Mesendoderm (in vitro differentiated cells): ENCODE results near the gene HDAC11.

Experiments
- DNase-seq: peaks from one replicate; pipeline ENCODE4 v3.0.0; 2013
- H2AK5ac ChIP-seq: 2 replicates; pipeline ENCODE4 v1.6.1; 2013; ENCODE audit warnings: low read length, inconsistent platforms
- H2BK120ac ChIP-seq: 2 replicates; pipeline ENCODE4 v1.6.1; 2013; ENCODE audit warnings: low read depth, mild to moderate bottlenecking, low read length, moderate library complexity, mixed read lengths
- H2BK15ac ChIP-seq: replicated peaks from 2 replicates; pipeline ENCODE4 v1.6.1; 2013; ENCODE audit warnings: low read depth, mild to moderate bottlenecking, moderate library complexity
- H2BK5ac ChIP-seq: 2 replicates; pipeline ENCODE4 v1.6.1; 2013; ENCODE audit warnings: low read length, inconsistent platforms
- H3K18ac ChIP-seq: 2 replicates; pipeline ENCODE4 v1.6.1; 2013; ENCODE audit warnings: mild to moderate bottlenecking, low read length, mixed read lengths
- H3K23ac ChIP-seq: one replicate; pipeline ENCODE4 v1.6.1; 2013; ENCODE audit warnings: low read length
- H3K27ac ChIP-seq: 2 replicates; pipeline ENCODE4 v1.5.1; 2013; ENCODE audit warnings: low read depth, mild to moderate bottlenecking, inconsistent platforms, low read length, moderate library complexity
- H3K27me3 ChIP-seq: 2 replicates; pipeline ENCODE4 v1.6.1; 2013; ENCODE audit warnings: low read length, control low read depth, mild to moderate bottlenecking, inconsistent platforms; ENCODE audit not compliant: insufficient read depth, poor library complexity
- H3K36me3 ChIP-seq: 2 replicates; pipeline ENCODE4 v1.6.1; 2013; ENCODE audit warnings: low read length, inconsistent platforms; ENCODE audit not compliant: control insufficient read depth, insufficient read depth
- H3K4ac ChIP-seq: one replicate; pipeline ENCODE4 v1.6.1; 2013; ENCODE audit warnings: low read depth, mild to moderate bottlenecking, low read length, moderate library complexity
- H3K4me1 ChIP-seq: 2 replicates; pipeline ENCODE4 v1.6.1; 2013; ENCODE audit warnings: low read depth, low read length, inconsistent platforms; ENCODE audit not compliant: control insufficient read depth
- H3K4me2 ChIP-seq: 2 replicates; pipeline ENCODE4 v1.6.1; 2013; ENCODE audit warnings: low read length
- H3K4me3 ChIP-seq: 2 replicates; pipeline ENCODE4 v1.5.1; 2013; ENCODE audit warnings: mild to moderate bottlenecking, low read length
- H3K56ac ChIP-seq: one replicate; pipeline ENCODE4 v1.6.1; 2013; ENCODE audit warnings: low read length
- H3K79me1 ChIP-seq: 2 replicates; pipeline ENCODE4 v1.6.1; 2013; ENCODE audit warnings: low read length, inconsistent platforms
- H3K79me2 ChIP-seq: 2 replicates; pipeline ENCODE4 v1.6.1; 2013; ENCODE audit warnings: mild to moderate bottlenecking, low read length; ENCODE audit not compliant: control insufficient read depth, insufficient read depth
- H3K9ac ChIP-seq: 2 replicates; pipeline ENCODE4 v1.6.1; 2013; ENCODE audit warnings: low read length, inconsistent platforms
- H4K5ac ChIP-seq: one replicate; pipeline ENCODE4 v1.6.1; 2013; ENCODE audit warnings: low read length
- H4K8ac ChIP-seq: one replicate; pipeline ENCODE4 v1.6.1; 2013; ENCODE audit warnings: low read depth, mild to moderate bottlenecking, control low read depth, low read length, moderate library complexity
- WGBS: extraction: QIAGEN DNeasy Blood & Tissue Kit; methylation state at CpG from one replicate; pipeline ENCODE4 v1.1.7; 2013; ENCODE audit warnings: low lambda C conversion rate, missing lambda C conversion rate; ENCODE audit not compliant: insufficient coverage; ENCODE audit errors: extremely low coverage; 5-methylcytosine and 5-hydroxymethylcytosine counted together

Gene HDAC11

GRCh38 chr3:13546667-13547171 lies 66.6 kb downstream of the HDAC11 start:
- no peak overlapping the region for H3K4me3 ChIP-seq
- peak overlapping the region; percentile 55 for H3K27ac ChIP-seq
- no peak overlapping the region for H4K5ac ChIP-seq
- peak; percentile 98 for DNase-seq
- no peaks in the 10 kb centered on the region for H3K36me3 ChIP-seq
- WGBS: no CpG with 5 or more reads among the region's 9 CpGs
- H3K9ac ChIP-seq: no peak overlapping the region
- no peak overlapping the region for H4K8ac ChIP-seq
- H2BK5ac ChIP-seq: peak overlapping the region; percentile 75
- H3K79me1 ChIP-seq: no peaks in the 10 kb centered on the region
- no peak overlapping the region for H2BK120ac ChIP-seq
- no peak overlapping the region for H2AK5ac ChIP-seq
- peaks cover 26% of the 10 kb centered on the region for H3K4me1 ChIP-seq
- no peak overlapping the region for H2BK15ac ChIP-seq
- H3K56ac ChIP-seq: peak overlapping the region; percentile 44
- no peak overlapping the region for H3K23ac ChIP-seq
- H3K79me2 ChIP-seq: no peaks in the 10 kb centered on the region
- H3K18ac ChIP-seq: no peak overlapping the region
- no peak overlapping the region for H3K4me2 ChIP-seq
- H3K4ac ChIP-seq: peak overlapping the region; percentile 25
- no peaks in the 10 kb centered on the region for H3K27me3 ChIP-seq

GRCh38 chr3:13547591-13548371 lies 67.7 kb downstream of the HDAC11 start:
- H3K4me1 ChIP-seq: peaks cover 26% of the 10 kb centered on the region
- peak; percentile 57 for DNase-seq
- no peak overlapping the region for H2BK120ac ChIP-seq
- H4K5ac ChIP-seq: no peak overlapping the region
- peak overlapping the region; percentile 27 for H2BK5ac ChIP-seq
- H3K27ac ChIP-seq: no peak overlapping the region
- no peak overlapping the region for H2BK15ac ChIP-seq
- H3K18ac ChIP-seq: peak overlapping the region; percentile 13
- peak overlapping the region; percentile 17 for H3K56ac ChIP-seq
- no peak overlapping the region for H3K4me2 ChIP-seq
- no peaks in the 10 kb centered on the region for H3K27me3 ChIP-seq
- H3K9ac ChIP-seq: no peak overlapping the region
- H4K8ac ChIP-seq: no peak overlapping the region
- H3K4me3 ChIP-seq: no peak overlapping the region
- peak overlapping the region; percentile 11 for H3K4ac ChIP-seq
- no peaks in the 10 kb centered on the region for H3K79me2 ChIP-seq
- H3K23ac ChIP-seq: no peak overlapping the region
- no CpG with 5 or more reads among the region's 10 CpGs for WGBS
- H3K79me1 ChIP-seq: no peaks in the 10 kb centered on the region
- no peaks in the 10 kb centered on the region for H3K36me3 ChIP-seq
- peak overlapping the region; percentile 97 for H2AK5ac ChIP-seq

- peaks cover 26% of the 10 kb centered on the region for H3K4me1 ChIP-seq
- H3K4ac ChIP-seq: peak within 1 kb of the TSS; percentile 63
- H3K36me3 ChIP-seq: no peaks in the 10 kb centered on the region
- H3K27me3 ChIP-seq: no peaks in the 10 kb centered on the region
- H3K23ac ChIP-seq: no peak within 1 kb of the TSS
- peak within 1 kb of the TSS; percentile 89 for H3K56ac ChIP-seq
- H3K27ac ChIP-seq: no peak within 1 kb of the TSS
- DNase-seq: peak; percentile 78
- no peak within 1 kb of the TSS for H2BK120ac ChIP-seq
- no peaks in the 10 kb centered on the region for H3K79me1 ChIP-seq
- no peaks in the 10 kb centered on the region for H3K79me2 ChIP-seq
- H2AK5ac ChIP-seq: peak within 1 kb of the TSS; percentile 97
- no peak within 1 kb of the TSS for H4K8ac ChIP-seq
- peak within 1 kb of the TSS; percentile 62 for H3K18ac ChIP-seq
- H3K4me3 ChIP-seq: peak within 1 kb of the TSS; percentile 30
- H3K9ac ChIP-seq: peak within 1 kb of the TSS; percentile 76
- H2BK5ac ChIP-seq: peak within 1 kb of the TSS; percentile 27
- H4K5ac ChIP-seq: no peak within 1 kb of the TSS
- H2BK15ac ChIP-seq: no peak within 1 kb of the TSS
- no CpG with 5 or more reads among the region's 107 CpGs for WGBS
- H3K4me2 ChIP-seq: peak within 1 kb of the TSS; percentile 26
Observed at GRCh38 chr3:13548696-13549622, 68.9 kb downstream of the HDAC11 start, which contains the start of gene FBLN2. Gene FBLN2, plus strand, starts transcription at chr3:13549125. Its CDS starts 21,231 bp downstream, at chr3:13570356.

- no peak overlapping the region for H2BK5ac ChIP-seq
- no peak overlapping the region for H3K23ac ChIP-seq
- H3K79me1 ChIP-seq: no peaks in the 10 kb centered on the region
- no peak overlapping the region for H2AK5ac ChIP-seq
- no peaks in the 10 kb centered on the region for H3K27me3 ChIP-seq
- no peak for DNase-seq
- peak overlapping the region; percentile 4 for H3K4me2 ChIP-seq
- no peak overlapping the region for H4K5ac ChIP-seq
- no peak overlapping the region for H3K4me3 ChIP-seq
- H3K79me2 ChIP-seq: no peaks in the 10 kb centered on the region
- peak overlapping the region; percentile 44 for H3K18ac ChIP-seq
- no peak overlapping the region for H3K4ac ChIP-seq
- H3K4me1 ChIP-seq: peaks cover 26% of the 10 kb centered on the region
- H3K27ac ChIP-seq: no peak overlapping the region
- peak overlapping the region; percentile 76 for H3K9ac ChIP-seq
- no peaks in the 10 kb centered on the region for H3K36me3 ChIP-seq
- H2BK15ac ChIP-seq: no peak overlapping the region
- H2BK120ac ChIP-seq: no peak overlapping the region
- peak overlapping the region; percentile 89 for H3K56ac ChIP-seq
- no peak overlapping the region for H4K8ac ChIP-seq
- no CpG with 5 or more reads among the region's 18 CpGs for WGBS
Observed at GRCh38 chr3:13549623-13550422, 69.7 kb downstream of the HDAC11 start.

- H3K4me1 ChIP-seq: peaks cover 26% of the 10 kb centered on the region
Observed at GRCh38 chr3:13550423-13550690, 70.3 kb downstream of the HDAC11 start.

More at GRCh38 chr3:13550423-13550690, 70.3 kb downstream of the HDAC11 start:
- Histone ChIP-seq H3K36me3 (no peaks in the 10 kb centered on the region), H3K23ac (no peak overlapping the region), H2BK5ac (no peak overlapping the region), H2AK5ac (no peak overlapping the region), H3K9ac (peak overlapping the region; percentile 76), H3K4me3 (no peak overlapping the region), H3K4ac (no peak overlapping the region), H3K27me3 (no peaks in the 10 kb centered on the region), H3K18ac (no peak overlapping the region), H2BK120ac (no peak overlapping the region), H2BK15ac (no peak overlapping the region), H3K79me2 (no peaks in the 10 kb centered on the region), H4K5ac (no peak overlapping the region), H3K4me2 (no peak overlapping the region), H3K79me1 (no peaks in the 10 kb centered on the region), H4K8ac (no peak overlapping the region), H3K56ac (peak overlapping the region; percentile 54), H3K27ac (no peak overlapping the region)
- no CpG with 5 or more reads among the region's 2 CpGs for WGBS
- DNase-seq: no peak
